OCI-LY7 (cell line): ENCODE measurements around the gene PSD4. TPM values are rescaled to one million over a fixed set of nuclear protein-coding genes. Genes with fewer than 3 reads are reported as not detected.

Experiments
- BruUV-seq: library from RNA; stranded (reverse); fragments of 400-500 nt; replicated peaks from 2 replicates; lab custom pipeline; 2021; lab: Mats Ljungman, UMichigan
- CTCF ChIA-PET: fragments of 300-600 bp; sonication (Branson Sonifier 250); formaldehyde crosslinking; loops from one replicate; lab custom pipeline; 2022; ENCODE audit warnings: antibody characterized with exemption; ENCODE audit not compliant: unreplicated experiment; lab: Charles Lee
- POLR2A ChIA-PET: fragments of 300-600 bp; sonication (Branson Sonifier 250); formaldehyde crosslinking; loops from one replicate; lab custom pipeline; 2022; ENCODE audit warnings: antibody characterized with exemption; lab: Charles Lee
- DNase-seq: peaks from one replicate; pipeline ENCODE4 v3.0.0-alpha.2; 2015; ENCODE audit warnings: low spot score
- H2AFZ ChIP-seq: fragments of 200-600 bp; sonication (generic), shearing (Covaris generic); 2 replicates; pipeline ENCODE4 v1.6.1; 2014; ENCODE audit warnings: mild to moderate bottlenecking, antibody characterized with exemption, low read length, moderate library complexity
- H3K27ac ChIP-seq: fragments of 200-600 bp; sonication (generic); 2 replicates; pipeline ENCODE4 v1.5.1; 2014; ENCODE audit warnings: mixed run types, low read depth, mild to moderate bottlenecking, moderate library complexity, low read length, inconsistent platforms; ENCODE audit not compliant: poor library complexity, severe bottlenecking
- H3K36me3 ChIP-seq: fragments of 200-600 bp; sonication (generic); 2 replicates; pipeline ENCODE4 v1.6.1; 2014; ENCODE audit warnings: mild to moderate bottlenecking, antibody characterized with exemption, low read length, moderate library complexity, mixed read lengths; ENCODE audit not compliant: insufficient read depth
- H3K4me1 ChIP-seq: fragments of 200-600 bp; sonication (generic); 2 replicates; pipeline ENCODE4 v1.5.1; 2014; ENCODE audit warnings: mild to moderate bottlenecking, low read length; ENCODE audit not compliant: insufficient read depth, poor library complexity, severe bottlenecking
- H3K4me2 ChIP-seq: fragments of 200-600 bp; sonication (generic); 2 replicates; pipeline ENCODE4 v1.6.1; 2014; ENCODE audit warnings: mild to moderate bottlenecking, low read length
- H3K4me3 ChIP-seq: fragments of 200-600 bp; sonication (generic); 2 replicates; pipeline ENCODE4 v1.5.1; 2014; ENCODE audit warnings: mild to moderate bottlenecking, low read depth, low read length; ENCODE audit not compliant: poor library complexity, severe bottlenecking
- H3K79me2 ChIP-seq: fragments of 200-600 bp; sonication (generic); 2 replicates; pipeline ENCODE4 v1.6.1; 2016; ENCODE audit warnings: low read depth, mild to moderate bottlenecking, low read length, moderate library complexity, mixed read lengths; ENCODE audit not compliant: insufficient read depth
- H3K9me2 ChIP-seq: fragments of 200-600 bp; sonication (generic); 2 replicates; pipeline ENCODE4 v1.6.1; 2016; ENCODE audit warnings: mild to moderate bottlenecking, low read length, mixed read lengths; ENCODE audit not compliant: insufficient read depth
- H3K9me3 ChIP-seq: fragments of 200-600 bp; sonication (generic); 2 replicates; pipeline ENCODE4 v1.6.1; 2014; ENCODE audit warnings: mild to moderate bottlenecking, mixed run types, low read length, mixed read lengths
- H4K20me1 ChIP-seq: fragments of 200-600 bp; sonication (generic); 2 replicates; pipeline ENCODE4 v1.6.1; 2014; ENCODE audit warnings: mild to moderate bottlenecking, antibody characterized with exemption, low read length, moderate library complexity, mixed read lengths; ENCODE audit not compliant: insufficient read depth
- EZH2phosphoT487 ChIP-seq: fragments of 200-600 bp; sonication (generic); IDR thresholded peaks from 2 replicates; pipeline ENCODE4 v1.6.1; 2018; ENCODE audit warnings: low read depth, borderline replicate concordance, mild to moderate bottlenecking, mixed run types, antibody characterized with exemption, low read length, moderate library complexity, mixed read lengths
- intact Hi-C: fragments of 100-400 bp; cut with micrococcal nuclease; formaldehyde crosslinking; loops from one replicate; pipeline ENCODE4 v1.10.0; 2022; ENCODE audit not compliant: unreplicated experiment
- total RNA-seq, 2 experiments: library from RNA; depleted of rRNA in 1 of 2; stranded (reverse); fragments of >200 nt in 1 of 2; shearing (Covaris generic) in 1 of 2; gene quantifications; 2 replicates each; pipeline ENCODE4 v1.2.3, GENCODE V29; 2014 to 2022
- TF ChIP-seq, protein P1 (sequence below): fragments of 200-600 bp; sonication (generic); conservative IDR thresholded peaks from 2 replicates; pipeline ENCODE4 v1.5.1; 2014; ENCODE audit warnings: mild to moderate bottlenecking, antibody characterized with exemption, low read length, moderate library complexity, mixed read lengths

Gene PSD4
- total RNA-seq, 2 experiments from 2014 or later, result 99.6 to 100 TPM

DNA sequence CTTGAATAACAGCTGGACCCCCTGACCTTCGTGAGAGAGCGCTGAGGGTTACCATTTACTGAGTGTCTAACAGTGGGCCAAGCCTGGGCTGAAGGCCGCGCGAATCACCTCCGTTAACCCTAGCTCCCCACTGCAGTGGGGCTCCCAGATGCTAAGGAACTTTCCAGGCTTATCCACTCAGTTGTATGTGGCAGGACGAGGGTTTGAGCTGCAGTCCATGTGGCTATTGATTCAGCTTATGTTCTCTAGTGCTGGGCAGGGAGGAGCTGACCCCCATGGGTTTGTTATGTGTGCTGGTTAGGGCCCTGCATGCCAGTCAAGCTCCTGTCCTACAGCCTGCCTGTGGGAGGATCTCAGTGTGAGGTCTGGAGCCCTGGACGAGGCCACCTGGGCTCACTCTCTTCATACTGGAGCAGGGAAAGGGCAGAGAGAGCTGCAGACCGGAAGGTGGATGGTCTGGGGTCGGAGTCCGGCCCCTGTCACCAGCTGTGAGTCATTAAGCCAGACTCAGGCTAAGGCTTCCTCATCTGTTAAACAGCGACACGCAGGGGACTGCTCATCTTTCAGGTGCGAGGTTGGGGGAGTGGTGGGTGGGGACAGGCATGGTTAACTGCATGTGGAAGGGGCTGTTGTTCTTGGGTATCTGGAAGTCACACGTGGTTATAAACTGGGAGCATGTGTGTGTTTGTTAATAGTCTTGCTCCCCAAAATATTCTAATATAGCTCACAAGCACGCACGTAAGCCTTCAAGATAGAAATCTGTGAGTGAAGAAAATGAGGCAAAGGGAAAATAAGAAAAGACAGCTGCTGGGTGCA lies 6.6 kb downstream of the PSD4 start:
- H3K4me1 ChIP-seq, result peaks cover 23% of the 10 kb centered on the region
- H3K4me3 ChIP-seq, result no peak overlapping the region

DNA sequence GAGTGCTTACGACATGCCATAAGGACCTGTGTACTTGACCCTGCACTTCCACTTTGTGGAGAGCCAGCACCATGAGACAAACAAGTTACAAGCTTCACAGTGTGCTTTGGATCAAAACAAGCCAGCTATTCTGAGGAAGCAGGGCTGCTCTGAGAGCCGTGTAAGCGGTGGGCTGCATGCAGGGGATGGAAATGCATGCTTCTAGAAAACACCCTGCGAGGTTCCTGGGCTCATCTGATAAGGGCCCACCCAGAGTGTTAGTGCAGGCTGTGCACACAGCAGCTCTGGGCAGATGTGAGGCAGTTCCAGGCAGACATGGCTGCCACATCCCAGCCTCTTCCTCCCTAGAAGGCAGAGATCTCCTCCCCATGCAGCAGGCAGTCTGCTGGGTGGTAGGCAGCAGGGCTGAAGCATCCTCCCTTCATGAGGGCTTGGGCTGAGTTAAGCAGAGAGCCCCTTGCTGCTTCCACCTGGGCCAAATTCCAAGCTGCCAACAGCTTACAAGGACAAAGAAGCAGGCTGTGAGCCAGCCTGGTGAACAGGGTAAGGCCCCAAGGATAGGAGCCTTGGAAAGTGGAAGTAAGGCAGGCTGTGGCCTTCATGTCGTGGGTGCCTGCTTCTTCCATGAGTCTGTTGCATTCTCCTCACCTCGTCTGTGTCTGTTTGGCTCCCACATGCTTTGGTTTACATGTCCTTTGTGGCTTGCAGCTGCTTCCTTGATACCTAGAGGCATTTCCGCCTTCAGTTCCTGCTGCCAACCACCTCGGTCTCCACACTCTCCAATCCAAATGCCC lies 7.7 kb downstream of the PSD4 start:
- ChIA-PET CTCF (no interaction called here), POLR2A (no interaction called here)
- DNase-seq, result no peak
- Histone ChIP-seq H3K4me1 (peaks cover 12% of the 10 kb centered on the region), H3K27ac (no peak overlapping the region), H3K4me2 (no peak overlapping the region), H3K79me2 (peaks cover 35% of the 10 kb centered on the region), H2AFZ (no peak overlapping the region), H3K9me2 (no peaks in the 10 kb centered on the region), H3K9me3 (no peaks in the 10 kb centered on the region), H4K20me1 (peaks cover 18% of the 10 kb centered on the region), H3K36me3 (peaks cover 80% of the 10 kb centered on the region), H3K4me3 (no peak overlapping the region)
- no TSS peak for BruUV-seq
- no peak for TF ChIP-seq EZH2phosphoT487
- TF ChIP-seq, protein P1, sequence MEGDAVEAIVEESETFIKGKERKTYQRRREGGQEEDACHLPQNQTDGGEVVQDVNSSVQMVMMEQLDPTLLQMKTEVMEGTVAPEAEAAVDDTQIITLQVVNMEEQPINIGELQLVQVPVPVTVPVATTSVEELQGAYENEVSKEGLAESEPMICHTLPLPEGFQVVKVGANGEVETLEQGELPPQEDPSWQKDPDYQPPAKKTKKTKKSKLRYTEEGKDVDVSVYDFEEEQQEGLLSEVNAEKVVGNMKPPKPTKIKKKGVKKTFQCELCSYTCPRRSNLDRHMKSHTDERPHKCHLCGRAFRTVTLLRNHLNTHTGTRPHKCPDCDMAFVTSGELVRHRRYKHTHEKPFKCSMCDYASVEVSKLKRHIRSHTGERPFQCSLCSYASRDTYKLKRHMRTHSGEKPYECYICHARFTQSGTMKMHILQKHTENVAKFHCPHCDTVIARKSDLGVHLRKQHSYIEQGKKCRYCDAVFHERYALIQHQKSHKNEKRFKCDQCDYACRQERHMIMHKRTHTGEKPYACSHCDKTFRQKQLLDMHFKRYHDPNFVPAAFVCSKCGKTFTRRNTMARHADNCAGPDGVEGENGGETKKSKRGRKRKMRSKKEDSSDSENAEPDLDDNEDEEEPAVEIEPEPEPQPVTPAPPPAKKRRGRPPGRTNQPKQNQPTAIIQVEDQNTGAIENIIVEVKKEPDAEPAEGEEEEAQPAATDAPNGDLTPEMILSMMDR, result no peak
- intact Hi-C loops, result no loop called here

More for the DNA sequence above, 6.6 kb downstream of the PSD4 start:
- Histone ChIP-seq H2AFZ (no peak overlapping the region), H3K36me3 (peaks cover 72% of the 10 kb centered on the region), H3K27ac (no peak overlapping the region), H3K79me2 (peaks cover 46% of the 10 kb centered on the region), H3K9me2 (no peaks in the 10 kb centered on the region), H3K4me2 (no peak overlapping the region), H3K9me3 (no peaks in the 10 kb centered on the region), H4K20me1 (peaks cover 28% of the 10 kb centered on the region)
- intact Hi-C loops, result no loop called here
- no peak for TF ChIP-seq EZH2phosphoT487
- TF ChIP-seq, protein P1, result no peak
- CTCF ChIA-PET, result no interaction called here
- POLR2A ChIA-PET, result interaction anchor here (0.5 to 0.7 kb wide), 2 partner anchors 30 to 90 kb away, joined by 3 read pairs; no protein-coding TSS in a partner anchor
- BruUV-seq, result no TSS peak
- no peak for DNase-seq
